DLD1 (cell line): ENCODE measurements around the gene CAMTA2.

Experiments used
- in situ Hi-C: cut with HindIII; loops from 2 replicates; pipeline ENCODE4 v1.10.0; 2017; ENCODE audit warnings: low sequenced_read_pairs

CAMTA2 gene

GRCh38 chr17:4948166-4948930, 39.1 kb downstream of the CAMTA2 start, which contains the start of gene PFN1:
TSS of gene PFN1 (minus strand) at chr17:4948530. CDS start at chr17:4948394, 136 bp downstream.
- in situ Hi-C loops = no loop called here

- in situ Hi-C loops = no loop called here
These were observed 39.9 kb downstream of the CAMTA2 start for GRCh38 chr17:4947411-4948165.

GRCh38 chr17:4947010-4947410, 40.5 kb downstream of the CAMTA2 start:
- in situ Hi-C loops = no loop called here

- in situ Hi-C loops = no loop called here
These were observed 41.0 kb downstream of the CAMTA2 start for GRCh38 chr17:4946312-4946976.

- in situ Hi-C loops = no loop called here
These were observed 41.6 kb downstream of the CAMTA2 start for GRCh38 chr17:4945944-4946280.

- in situ Hi-C loops = no loop called here
These were observed 42.1 kb downstream of the CAMTA2 start for GRCh38 chr17:4945176-4945943.

DNA sequence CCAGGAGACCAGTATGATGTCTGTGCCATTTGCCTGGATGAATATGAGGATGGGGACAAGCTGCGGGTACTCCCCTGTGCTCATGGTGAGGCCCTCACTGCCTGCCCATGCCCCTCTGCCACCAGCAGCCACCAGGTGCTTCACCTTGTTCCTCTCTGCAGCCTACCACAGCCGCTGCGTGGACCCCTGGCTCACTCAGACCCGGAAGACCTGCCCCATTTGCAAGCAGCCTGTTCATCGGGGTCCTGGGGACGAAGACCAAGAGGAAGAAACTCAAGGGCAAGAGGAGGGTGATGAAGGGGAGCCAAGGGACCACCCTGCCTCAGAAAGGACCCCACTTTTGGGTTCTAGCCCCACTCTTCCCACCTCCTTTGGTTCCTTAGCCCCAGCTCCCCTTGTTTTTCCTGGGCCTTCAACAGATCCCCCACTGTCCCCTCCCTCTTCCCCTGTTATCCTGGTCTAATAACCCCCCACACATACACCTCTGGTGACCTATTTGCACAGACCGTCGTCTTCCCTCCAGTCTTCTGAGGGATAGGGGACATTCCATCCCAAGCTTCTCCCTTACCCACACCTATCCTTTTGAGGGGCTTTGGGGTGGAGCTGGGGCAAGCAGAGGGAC, 42.8 kb downstream of the CAMTA2 start:
- in situ Hi-C loops = no loop called here

DNA sequence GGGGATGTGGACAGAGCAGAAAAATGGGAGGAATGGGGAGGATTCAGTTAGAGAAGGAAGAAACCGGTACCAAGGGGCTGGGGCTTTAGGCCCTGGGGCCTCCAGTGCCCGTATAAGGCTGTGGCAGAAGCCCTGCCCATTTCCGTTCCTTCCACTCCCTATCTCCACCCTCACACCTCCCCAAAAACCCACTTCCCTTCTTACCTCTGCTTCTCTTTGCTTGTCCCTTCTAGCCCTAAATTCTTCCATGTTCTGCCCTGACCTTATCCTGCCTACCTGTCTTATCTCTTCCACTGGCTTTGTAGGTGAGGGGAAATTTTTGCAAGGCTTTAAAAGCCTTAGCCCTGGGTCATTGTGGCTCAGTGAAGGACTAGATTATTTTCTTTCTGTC, 43.3 kb downstream of the CAMTA2 start:
- in situ Hi-C loops = no loop called here

GRCh38 chr17:4942760-4943508, 44.5 kb downstream of the CAMTA2 start:
- in situ Hi-C loops = no loop called here

GRCh38 chr17:4941319-4941610, 46.2 kb downstream of the CAMTA2 start:
- in situ Hi-C loops = no loop called here

DNA sequence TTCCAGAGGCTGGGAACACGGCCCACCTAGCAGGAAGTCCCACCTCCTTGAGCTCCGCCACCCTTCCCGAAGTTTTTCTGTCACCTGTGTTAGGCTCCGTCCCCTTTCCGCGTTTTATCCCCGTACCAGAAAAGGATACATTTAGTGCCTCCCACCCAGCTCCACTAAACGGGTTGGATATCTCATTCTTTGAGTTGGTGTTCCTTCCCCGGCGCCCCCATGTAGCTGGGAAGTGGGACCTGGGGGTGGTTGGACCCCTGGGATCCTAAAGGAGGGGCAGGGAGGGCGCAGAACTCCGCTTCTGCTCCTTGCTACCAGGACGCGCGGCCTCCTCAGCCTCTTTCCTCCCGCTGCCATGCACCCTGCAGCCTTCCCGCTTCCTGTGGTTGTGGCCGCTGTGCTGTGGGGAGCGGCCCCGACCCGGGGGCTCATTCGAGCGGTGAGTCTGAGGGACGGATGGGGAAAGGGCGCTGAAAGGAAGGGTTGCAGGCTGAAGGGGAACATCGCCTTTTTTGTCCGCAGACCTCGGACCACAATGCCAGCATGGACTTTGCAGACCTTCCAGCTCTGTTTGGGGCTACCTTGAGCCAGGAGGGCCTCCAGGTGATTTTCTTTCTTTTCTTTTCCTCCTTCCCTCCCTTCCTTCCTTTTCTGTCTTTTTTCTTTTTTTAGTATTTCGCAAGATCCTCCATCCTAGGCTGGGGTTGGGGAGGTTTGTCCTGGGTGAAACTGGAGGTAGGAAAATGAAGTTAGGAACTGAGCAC, 46.7 kb downstream of the CAMTA2 start:
- in situ Hi-C loops = no loop called here

GRCh38 chr17:4939796-4940554, 47.5 kb downstream of the CAMTA2 start, which contains the start of the genes RNF167 and SLC25A11:
TSS of gene RNF167 (plus strand) at chr17:4940268. CDS start at chr17:4940910, 642 bp downstream.
TSS of gene SLC25A11 (minus strand) at chr17:4940046. CDS start at chr17:4939910, 136 bp downstream.
- in situ Hi-C loops = no loop called here

GRCh38 chr17:4939546-4939795, 48.0 kb downstream of the CAMTA2 start:
- in situ Hi-C loops = no loop called here

GRCh38 chr17:4938688-4939545, 48.6 kb downstream of the CAMTA2 start:
- in situ Hi-C loops = no loop called here

GRCh38 chr17:4938069-4938491, 49.4 kb downstream of the CAMTA2 start:
- in situ Hi-C loops = no loop called here

GRCh38 chr17:4937553-4937952, 49.9 kb downstream of the CAMTA2 start:
- in situ Hi-C loops = no loop called here

DNA sequence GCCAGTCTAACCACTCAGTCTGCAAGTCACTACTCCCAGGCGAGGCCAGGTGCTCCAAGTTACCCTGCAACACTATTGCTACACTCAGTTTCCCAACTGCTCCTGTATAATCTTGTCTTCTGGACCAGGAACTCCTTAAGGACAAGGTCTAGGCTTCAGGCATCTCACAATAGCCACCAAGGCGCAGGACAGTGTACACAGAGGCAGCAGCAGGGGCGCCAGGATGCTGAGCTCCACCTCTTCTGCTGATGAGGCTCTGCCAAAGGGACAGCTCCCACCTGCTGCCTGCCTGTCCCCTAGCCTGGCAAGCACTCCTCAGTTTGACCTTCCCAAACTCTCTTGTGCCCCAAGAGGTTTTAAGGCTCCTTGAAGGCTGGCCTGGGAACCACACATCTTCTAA, 51.0 kb downstream of the CAMTA2 start:
- in situ Hi-C loops = no loop called here

DNA sequence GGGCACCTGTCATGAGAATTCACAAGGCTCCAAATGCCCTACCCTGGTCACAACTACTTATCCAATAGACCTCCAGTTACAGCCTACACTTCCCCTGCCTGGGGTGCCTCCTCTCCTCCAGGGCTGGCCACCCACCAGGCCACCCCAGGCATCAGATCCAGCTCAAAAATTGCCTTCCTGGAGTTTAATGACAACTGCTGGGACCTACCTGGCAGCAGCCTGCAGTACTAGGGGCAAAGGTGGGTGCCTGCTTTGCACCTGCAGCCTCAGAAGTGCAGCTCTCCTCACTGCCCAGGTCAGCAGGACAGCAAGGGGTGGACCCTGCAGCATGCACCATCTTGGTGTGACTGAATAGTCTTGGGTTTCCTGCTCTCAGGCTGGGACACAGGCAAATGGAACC, 51.8 kb downstream of the CAMTA2 start:
- in situ Hi-C loops = no loop called here
